Fibroblast of lung (primary cell): ENCODE results near the gene MRPS27.
A peak's percentile ranks its signal among the peaks of the same experiment; 100 is the strongest.

Source experiments
- CTCF ChIP-seq, 2 donors: IDR thresholded peaks in 1 of 2; conservative IDR thresholded peaks in 1 of 2; 1 replicate in 1 of 2; 2 replicates in 1 of 2; pipeline ENCODE4 v1.5.1; 2011 to 2012; ENCODE audit warnings: low read length in 2 of 2, control low read depth in 1 of 2, inconsistent platforms in 1 of 2, low read depth in 1 of 2, mild to moderate bottlenecking in 1 of 2
- EZH2 ChIP-seq: IDR thresholded peaks from 2 replicates; pipeline ENCODE4 v1.5.1; 2012; ENCODE audit warnings: low read length, control low read depth, mild to moderate bottlenecking; ENCODE audit errors: missing control alignments

DNA sequence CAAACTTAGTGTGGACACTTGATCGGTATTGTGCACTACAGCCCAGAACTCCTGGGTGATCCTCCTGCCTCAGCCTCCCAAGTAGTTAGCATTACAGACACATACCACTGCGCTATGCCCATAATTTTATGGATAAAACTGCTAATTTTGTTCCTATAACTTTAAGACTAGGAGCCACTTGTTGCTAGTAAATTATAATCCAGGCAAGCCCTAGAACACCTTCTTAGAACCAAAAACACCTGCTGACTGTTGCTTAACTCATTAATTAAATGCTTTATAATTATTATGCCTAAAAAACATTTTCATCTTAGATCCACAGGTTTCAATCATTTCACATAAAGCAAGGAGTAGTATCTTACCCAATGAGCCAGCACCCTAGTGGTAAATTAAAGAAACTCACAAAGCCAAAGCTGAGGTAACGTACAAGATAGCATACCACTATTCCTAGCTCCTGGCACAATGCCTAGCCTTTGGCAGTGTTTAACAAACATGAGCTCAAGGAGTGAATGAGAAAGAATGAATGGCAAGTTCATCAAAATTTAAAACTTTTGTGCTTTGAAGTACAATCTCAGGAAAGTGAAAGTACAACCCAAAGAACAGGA is 5.4 kb downstream of the MRPS27 start:
- TF ChIP-seq CTCF (conservative IDR thresholded peaks at IDR 0.05 in 1 of 2, IDR thresholded peaks at IDR 0.05 in 1 of 2; ENCODE audit: low read depth in 1 of 2, low read length in 2 of 2) (peak; percentile 5 to 31), EZH2 (no peak)
